Caco-2 (cell line): ENCODE results near the gene DKK2. TPM values are rescaled to one million over a fixed set of nuclear protein-coding genes. Genes with fewer than 3 reads are reported as not detected.

Experiments used
- BruUV-seq: library from RNA; stranded (reverse); fragments of 400-500 nt; replicated peaks from 2 replicates; lab custom pipeline; 2021; lab: Mats Ljungman, UMichigan
- CTCF ChIA-PET: fragments of 300-600 bp; sonication (Branson Sonifier 250); formaldehyde crosslinking; loops from one replicate; lab custom pipeline; 2022; ENCODE audit warnings: antibody characterized with exemption; lab: Charles Lee
- POLR2A ChIA-PET: fragments of 300-600 bp; sonication (Branson Sonifier 250); formaldehyde crosslinking; loops from one replicate; lab custom pipeline; 2022; ENCODE audit warnings: antibody characterized with exemption; lab: Charles Lee
- DNase-seq, 2 experiments: peaks; one replicate each; pipeline versions ENCODE4 v3.0.0 to v3.0.0-alpha.2; 2020 to 2022
- H3K27me3 ChIP-seq: replicated peaks from 2 replicates; pipeline ENCODE4 v1.6.0; 2011; ENCODE audit warnings: low read length; ENCODE audit not compliant: control insufficient read depth, insufficient read depth
- H3K36me3 ChIP-seq: 2 replicates; pipeline ENCODE4 v1.5.1; 2011; ENCODE audit warnings: low read length; ENCODE audit not compliant: control insufficient read depth, insufficient read depth
- H3K4me1 ChIP-seq: fragments of 250-450 bp; sonication (Bioruptor Pico); 2 replicates; pipeline ENCODE4 v1.5.1; 2020; ENCODE audit warnings: mild to moderate bottlenecking
- H3K4me3 ChIP-seq: 2 replicates; pipeline ENCODE4 v1.5.1; 2011; ENCODE audit warnings: low read depth, mild to moderate bottlenecking, control low read depth, low read length
- H3K9me3 ChIP-seq: fragments of 250-450 bp; sonication (Bioruptor Pico); 2 replicates; pipeline ENCODE4 v1.5.1; 2020; ENCODE audit warnings: mild to moderate bottlenecking, moderate library complexity
- H3K27ac Mint-ChIP-seq: one replicate; pipeline ENCODE4 v1.8.0; 2022; ENCODE audit warnings: mixed read lengths; ENCODE audit not compliant: unreplicated experiment
- H3K27me3 Mint-ChIP-seq: one replicate; pipeline ENCODE4 v1.8.0; 2022; ENCODE audit warnings: mixed read lengths; ENCODE audit not compliant: insufficient read depth, unreplicated experiment
- H3K36me3 Mint-ChIP-seq: one replicate; pipeline ENCODE4 v1.8.0; 2022; ENCODE audit warnings: mild to moderate bottlenecking, mixed read lengths; ENCODE audit not compliant: insufficient read depth, unreplicated experiment
- H3K4me1 Mint-ChIP-seq: one replicate; pipeline ENCODE4 v1.8.0; 2022; ENCODE audit warnings: low read depth, mixed read lengths; ENCODE audit not compliant: unreplicated experiment
- H3K4me3 Mint-ChIP-seq: one replicate; pipeline ENCODE4 v1.8.0; 2022; ENCODE audit warnings: mild to moderate bottlenecking, moderate library complexity, mixed read lengths; ENCODE audit not compliant: unreplicated experiment
- H3K9me3 Mint-ChIP-seq: one replicate; pipeline ENCODE4 v1.8.0; 2022; ENCODE audit warnings: mixed read lengths; ENCODE audit not compliant: unreplicated experiment
- CTCF ChIP-seq, 2 experiments: fragments of 200-600 bp in 1 of 2; IDR thresholded peaks; 1 replicate in 1 of 2; 2 replicates in 1 of 2; pipeline versions ENCODE4 v1.5.1 to v1.8.0; 2011 to 2022; ENCODE audit warnings: antibody characterized with exemption in 1 of 2, control low read depth in 1 of 2, inconsistent platforms in 1 of 2, low read depth in 1 of 2, low read length in 1 of 2, mild to moderate bottlenecking in 1 of 2, moderate library complexity in 1 of 2; ENCODE audit not compliant: insufficient read depth in 1 of 2, severe bottlenecking in 1 of 2, unreplicated experiment in 1 of 2
- intact Hi-C: fragments of 100-400 bp; cut with micrococcal nuclease; formaldehyde crosslinking; loops from one replicate; pipeline ENCODE4 v1.10.0; 2022; ENCODE audit not compliant: unreplicated experiment
- total RNA-seq: library from RNA; stranded (reverse); gene quantifications from 2 replicates; pipeline ENCODE4 v1.2.3, GENCODE V29; 2022

Gene DKK2
- total RNA-seq, 1 experiment from 2014 or later = not detected

DNA sequence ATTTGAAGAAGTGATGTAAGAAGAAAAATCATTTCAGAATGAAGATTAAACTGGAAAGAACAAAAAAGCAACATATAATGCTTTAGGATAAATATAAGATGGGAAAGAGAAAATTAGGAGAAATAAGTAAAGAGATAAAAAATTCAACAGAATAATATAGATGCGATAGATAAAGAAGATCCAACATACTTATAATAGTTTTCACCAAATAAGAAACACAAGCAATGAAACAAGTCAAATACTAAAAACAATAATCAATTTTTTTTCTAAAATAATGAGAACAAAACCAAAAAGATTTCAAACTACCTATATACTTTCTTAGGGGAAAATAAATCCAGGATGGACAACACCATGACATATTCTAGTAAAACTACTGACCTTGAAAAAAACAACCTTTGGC is 10.1 kb upstream of the DKK2 start:
- H3K4me1 Mint-ChIP-seq = no peaks in the 10 kb centered on the region
- intact Hi-C loops = no loop called here
- no TSS peak for BruUV-seq

GRCh38 chr4:107044170-107044569 is 8.1 kb upstream of the DKK2 start:
- CTCF ChIA-PET = interaction anchor here (1.3 kb wide), 1 partner anchor 139 kb away, joined by 4 read pairs; no protein-coding TSS in a partner anchor
- intact Hi-C loops = no loop called here

More for the DNA sequence above, 10.1 kb upstream of the DKK2 start:
- Mint-ChIP-seq H3K27ac (no peak overlapping the region), H3K9me3 (peaks cover 21% of the 10 kb centered on the region), H3K36me3 (no peaks in the 10 kb centered on the region), H3K4me3 (no peak overlapping the region), H3K27me3 (no peaks in the 10 kb centered on the region)
- no peak for TF ChIP-seq CTCF (IDR thresholded peaks at IDR 0.05; ENCODE audit: insufficient read depth in 1 of 2, low read depth in 1 of 2, low read length in 1 of 2, severe bottlenecking in 1 of 2, unreplicated experiment in 1 of 2)
- POLR2A ChIA-PET = no interaction called here
- no peaks in the 10 kb centered on the region for H3K27me3 ChIP-seq
- H3K9me3 ChIP-seq = peaks cover 9% of the 10 kb centered on the region
- no peak for DNase-seq
- CTCF ChIA-PET = no interaction called here
- no peaks in the 10 kb centered on the region for H3K4me1 ChIP-seq
- H3K36me3 ChIP-seq = no peaks in the 10 kb centered on the region
- H3K4me3 ChIP-seq = no peak overlapping the region

DNA sequence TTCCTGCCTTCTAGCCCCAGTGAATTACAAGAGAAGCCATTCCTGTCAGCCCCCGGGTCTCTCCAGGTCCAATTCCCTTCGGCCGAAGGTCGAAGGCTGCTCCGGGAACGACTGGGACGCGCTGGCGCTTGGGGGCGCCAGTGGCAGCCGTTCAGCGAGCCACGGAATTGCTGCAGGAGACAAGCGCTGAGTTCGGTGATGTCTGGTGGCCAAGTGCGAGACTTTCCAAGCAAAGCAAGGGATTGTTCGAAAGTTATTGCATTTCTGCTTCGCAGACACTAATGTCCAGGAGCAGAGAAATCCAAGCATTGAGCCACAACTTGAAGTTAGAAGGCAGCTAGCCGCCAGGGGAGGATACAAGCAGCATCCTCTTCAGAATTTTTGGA is 1.1 kb upstream of the DKK2 start:
- no TSS peak for BruUV-seq
- Mint-ChIP-seq H3K9me3 (peaks cover 10% of the 10 kb centered on the region), H3K4me1 (no peaks in the 10 kb centered on the region), H3K27ac (no peak overlapping the region), H3K4me3 (no peak overlapping the region), H3K27me3 (peaks cover 9% of the 10 kb centered on the region), H3K36me3 (no peaks in the 10 kb centered on the region)
- Histone ChIP-seq H3K4me3 (no peak overlapping the region), H3K9me3 (no peaks in the 10 kb centered on the region), H3K4me1 (no peaks in the 10 kb centered on the region), H3K27me3 (no peaks in the 10 kb centered on the region), H3K36me3 (no peaks in the 10 kb centered on the region)
- POLR2A ChIA-PET = no interaction called here
- DNase-seq = no peak
- TF ChIP-seq CTCF (IDR thresholded peaks at IDR 0.05; ENCODE audit: insufficient read depth in 1 of 2, low read depth in 1 of 2, low read length in 1 of 2, severe bottlenecking in 1 of 2, unreplicated experiment in 1 of 2) = no peak
- CTCF ChIA-PET = no interaction called here
- intact Hi-C loops = no loop called here

More at GRCh38 chr4:107044170-107044569, 8.1 kb upstream of the DKK2 start:
- no peak for TF ChIP-seq CTCF (IDR thresholded peaks at IDR 0.05; ENCODE audit: insufficient read depth in 1 of 2, low read depth in 1 of 2, low read length in 1 of 2, severe bottlenecking in 1 of 2, unreplicated experiment in 1 of 2)
- BruUV-seq = no TSS peak
- no peaks in the 10 kb centered on the region for H3K4me1 ChIP-seq
- H3K36me3 Mint-ChIP-seq = no peaks in the 10 kb centered on the region
- POLR2A ChIA-PET = no interaction called here
- no peak overlapping the region for H3K4me3 ChIP-seq
- H3K9me3 Mint-ChIP-seq = peaks cover 21% of the 10 kb centered on the region
- H3K9me3 ChIP-seq = peaks cover 9% of the 10 kb centered on the region
- DNase-seq = no peak
- H3K27ac Mint-ChIP-seq = no peak overlapping the region
- H3K27me3 ChIP-seq = no peaks in the 10 kb centered on the region
- H3K4me3 Mint-ChIP-seq = no peak overlapping the region
- H3K27me3 Mint-ChIP-seq = no peaks in the 10 kb centered on the region
- no peaks in the 10 kb centered on the region for H3K4me1 Mint-ChIP-seq
- no peaks in the 10 kb centered on the region for H3K36me3 ChIP-seq
